Activated CD4-positive, alpha-beta T cell treated with anti-CD3 and anti-CD28 coated beads for 1 hour (primary cell): ENCODE results near the gene SMARCD3.

Experiments used
- DNase-seq: peaks from one replicate; pipeline ENCODE4 v3.0.0-alpha.2; 2020

SMARCD3 gene

GRCh38 chr7:151246851-151247580 is 1.5 kb downstream of the SMARCD3 start:
- DNase-seq, result no peak

GRCh38 chr7:151246102-151246850 is 2.2 kb downstream of the SMARCD3 start:
- DNase-seq, result no peak

DNA sequence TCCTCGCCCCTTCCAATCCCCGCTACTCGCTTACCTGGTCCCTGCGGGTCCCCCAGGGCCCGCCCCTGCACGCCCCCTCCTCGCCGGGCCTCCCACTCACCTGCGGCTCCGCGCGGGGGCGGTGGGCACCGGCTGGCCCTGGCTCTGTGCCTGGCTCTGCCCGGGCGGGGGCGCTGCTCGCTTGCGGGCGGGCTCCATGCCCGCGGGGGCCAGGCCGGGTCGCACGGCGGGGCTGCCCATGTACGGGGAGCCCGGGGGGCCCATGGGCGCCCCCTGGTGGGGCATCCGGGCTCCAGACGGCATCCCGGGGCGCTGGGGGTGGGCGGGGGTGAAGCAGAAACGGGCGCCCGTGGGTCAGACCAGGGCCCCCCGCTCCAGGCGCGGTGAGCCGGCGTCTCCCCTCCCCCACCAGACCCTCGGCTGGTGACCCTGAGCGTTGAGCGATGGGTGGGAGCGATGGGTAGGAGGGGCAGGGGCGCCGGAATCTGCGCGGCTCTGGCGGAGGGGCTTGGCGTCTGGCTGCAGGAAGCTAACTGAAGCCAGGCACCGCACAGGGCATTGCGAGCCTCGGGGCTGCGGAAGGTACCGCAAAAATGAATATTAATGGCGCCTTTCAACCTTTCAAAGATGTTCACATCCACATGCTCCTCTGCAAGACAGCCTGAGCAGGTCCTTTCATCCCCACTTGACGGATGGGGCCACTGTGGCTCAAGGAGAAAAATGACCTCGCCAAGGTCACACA is 3.0 kb downstream of the SMARCD3 start:
- peak; percentile 48 for DNase-seq

DNA sequence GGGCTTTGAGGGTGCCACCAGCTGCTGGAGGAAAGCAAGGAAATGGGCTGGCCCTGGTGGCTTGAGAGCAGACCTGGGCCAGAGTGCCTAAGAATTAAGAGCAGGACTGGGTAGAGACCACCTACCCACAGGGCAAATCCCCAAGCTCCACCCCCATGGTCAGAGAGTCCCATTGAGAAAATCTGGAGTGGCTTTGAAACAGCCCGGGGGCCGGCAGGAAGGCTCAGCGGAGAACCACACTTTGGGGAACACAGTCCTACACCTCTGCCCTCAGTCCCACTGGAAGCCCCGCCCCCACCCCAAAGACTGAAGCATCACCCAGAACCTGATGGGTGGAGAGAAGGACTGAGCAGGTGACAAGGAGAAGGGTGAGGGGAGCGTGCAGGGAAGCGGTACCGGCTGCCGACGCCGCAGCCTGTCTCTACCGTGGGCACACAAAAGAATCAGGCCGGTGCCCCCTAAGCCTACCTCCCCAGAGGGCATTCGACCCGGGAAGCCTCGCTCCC is 3.6 kb downstream of the SMARCD3 start:
- DNase-seq, result no peak

DNA sequence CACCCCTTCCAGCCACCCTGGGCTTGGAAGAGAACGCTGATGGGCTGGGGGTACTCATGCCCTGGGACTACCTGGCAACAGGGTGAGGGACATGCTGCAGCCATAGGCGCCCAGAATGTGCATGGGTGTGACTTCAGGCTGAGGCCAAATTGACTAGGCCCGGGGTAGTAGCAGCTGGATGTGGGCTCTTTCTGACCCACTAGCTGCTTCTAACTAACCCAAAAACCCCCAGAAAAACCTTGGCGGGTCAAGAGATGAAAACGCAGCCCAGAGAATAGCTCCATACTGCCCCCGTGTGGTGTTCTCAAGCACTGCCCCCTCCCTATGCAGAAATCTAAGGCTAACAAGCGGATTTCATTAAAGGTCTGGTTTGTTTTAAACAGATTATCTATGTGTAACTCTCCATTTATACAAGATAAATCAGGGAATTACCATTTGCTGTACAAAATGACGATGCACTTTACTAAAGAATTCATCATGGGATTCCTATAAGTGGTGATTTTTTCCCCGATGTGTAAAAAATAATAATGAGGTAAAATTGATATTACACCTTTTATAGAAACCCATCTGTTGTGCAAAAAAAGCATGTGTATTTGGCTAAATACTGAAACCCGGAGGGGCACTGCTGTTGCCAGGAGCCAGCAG is 4.2 kb downstream of the SMARCD3 start:
- DNase-seq, result peak; percentile 32

- DNase-seq, result no peak
Observed at GRCh38 chr7:151243408-151244195, 4.9 kb downstream of the SMARCD3 start.

DNA sequence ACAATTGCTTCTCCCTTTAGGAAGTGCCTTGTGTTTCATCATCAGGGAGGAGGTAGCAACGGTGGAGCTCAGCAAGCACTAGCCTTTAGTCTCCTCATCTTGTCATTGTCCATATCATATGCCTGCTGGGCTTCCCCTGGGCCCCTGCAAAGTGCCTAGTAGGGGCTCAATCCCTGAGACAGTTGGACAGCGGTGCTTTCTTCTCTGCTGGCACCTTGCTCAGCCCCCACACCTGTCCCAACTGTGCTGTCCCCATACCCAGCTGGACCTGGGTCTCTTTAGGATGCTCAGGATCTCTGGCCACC is 5.5 kb downstream of the SMARCD3 start:
- DNase-seq, result no peak

DNA sequence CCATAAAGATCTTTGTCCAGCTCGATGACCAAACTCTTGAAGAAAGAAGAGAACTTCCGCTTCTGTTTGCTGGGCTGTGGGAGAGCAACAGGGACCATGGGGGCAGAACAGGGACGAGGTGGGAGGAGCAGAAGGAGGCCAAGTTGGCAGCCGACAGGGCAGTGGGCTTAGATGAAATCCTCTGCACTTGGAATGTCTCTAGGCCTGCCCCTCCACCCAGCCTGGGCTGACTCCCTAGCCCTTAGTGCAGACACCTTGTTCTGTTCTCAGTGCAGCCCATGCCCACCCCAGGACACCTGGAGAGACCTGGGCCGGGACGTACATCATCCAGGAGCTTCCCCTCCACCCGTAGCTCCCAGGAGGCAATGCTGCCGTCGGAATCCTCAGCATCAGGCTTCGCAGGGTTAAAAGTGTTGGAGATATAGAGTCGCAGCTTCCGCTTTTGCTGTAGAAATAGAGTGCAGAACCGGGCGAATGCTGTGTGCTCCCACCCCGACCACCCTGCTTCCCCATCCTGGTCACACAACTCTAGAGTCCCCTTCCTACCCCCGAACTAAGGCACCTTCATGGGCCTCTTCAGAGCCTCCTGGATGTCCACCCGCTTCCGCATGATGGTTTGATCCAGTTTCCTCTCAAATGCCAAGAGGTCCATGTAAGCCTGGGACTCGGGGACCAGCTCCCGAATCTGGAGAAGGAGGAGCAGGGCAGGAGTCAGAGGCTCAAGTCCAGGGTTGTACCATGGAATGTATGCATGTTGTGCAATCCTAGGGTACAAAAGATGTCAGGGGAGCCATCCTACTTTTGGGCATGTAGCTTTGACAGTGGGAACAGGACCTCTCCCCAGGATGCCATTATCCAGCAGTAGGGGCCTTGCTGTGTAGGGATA is 6.1 kb downstream of the SMARCD3 start:
- DNase-seq, result no peak

DNA sequence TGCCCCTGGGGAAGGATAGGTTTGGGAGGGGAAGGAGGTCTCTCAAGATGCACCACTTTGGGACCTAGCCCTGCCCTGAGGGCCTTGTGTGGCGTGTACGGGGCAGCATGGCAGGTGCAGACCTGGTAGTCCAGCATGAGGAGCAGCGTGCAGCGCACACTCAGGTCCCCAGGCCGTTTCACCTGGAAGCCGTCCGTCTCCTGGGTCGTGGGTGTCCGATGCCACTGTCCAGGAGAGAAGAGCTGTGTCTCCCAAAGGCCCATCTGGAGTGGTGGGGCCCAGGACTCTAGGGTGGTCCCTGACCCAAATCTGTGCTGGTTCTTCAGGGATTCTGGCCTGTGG is 6.8 kb downstream of the SMARCD3 start:
- DNase-seq, result no peak

- no peak for DNase-seq
Observed at GRCh38 chr7:151240942-151241754, 7.3 kb downstream of the SMARCD3 start.

GRCh38 chr7:151240536-151240935 is 8.0 kb downstream of the SMARCD3 start:
- no peak for DNase-seq

DNA sequence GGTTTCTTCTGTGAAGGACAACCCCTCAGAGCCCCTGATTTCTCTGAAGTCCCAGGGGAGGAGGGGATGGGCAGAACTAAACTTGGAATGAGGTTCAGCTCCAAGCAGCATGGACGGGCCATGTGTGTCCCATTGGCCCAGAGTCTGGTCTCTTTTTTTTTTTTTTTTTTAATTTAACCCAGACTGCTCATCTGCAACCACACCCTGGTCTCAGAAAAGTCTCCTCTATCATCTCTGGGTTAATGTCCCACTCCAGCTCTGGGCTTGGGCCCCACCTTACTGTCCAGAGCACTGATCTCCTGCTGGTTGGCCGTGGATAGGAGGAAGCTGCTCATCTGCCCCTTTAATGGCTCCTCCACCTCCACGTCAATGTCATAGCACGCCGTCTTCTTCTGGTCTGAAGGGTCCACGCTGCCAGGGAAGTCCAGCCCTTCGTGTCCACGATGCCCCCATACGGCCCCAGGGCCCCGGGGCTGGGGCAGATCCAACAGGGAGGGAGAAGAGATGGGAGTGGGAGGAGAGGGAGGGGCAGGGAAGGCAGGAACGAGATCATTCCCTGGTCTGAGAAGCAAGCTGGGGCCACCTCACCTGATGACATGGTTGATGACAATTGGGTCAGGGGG is 8.5 kb downstream of the SMARCD3 start:
- no peak for DNase-seq

DNA sequence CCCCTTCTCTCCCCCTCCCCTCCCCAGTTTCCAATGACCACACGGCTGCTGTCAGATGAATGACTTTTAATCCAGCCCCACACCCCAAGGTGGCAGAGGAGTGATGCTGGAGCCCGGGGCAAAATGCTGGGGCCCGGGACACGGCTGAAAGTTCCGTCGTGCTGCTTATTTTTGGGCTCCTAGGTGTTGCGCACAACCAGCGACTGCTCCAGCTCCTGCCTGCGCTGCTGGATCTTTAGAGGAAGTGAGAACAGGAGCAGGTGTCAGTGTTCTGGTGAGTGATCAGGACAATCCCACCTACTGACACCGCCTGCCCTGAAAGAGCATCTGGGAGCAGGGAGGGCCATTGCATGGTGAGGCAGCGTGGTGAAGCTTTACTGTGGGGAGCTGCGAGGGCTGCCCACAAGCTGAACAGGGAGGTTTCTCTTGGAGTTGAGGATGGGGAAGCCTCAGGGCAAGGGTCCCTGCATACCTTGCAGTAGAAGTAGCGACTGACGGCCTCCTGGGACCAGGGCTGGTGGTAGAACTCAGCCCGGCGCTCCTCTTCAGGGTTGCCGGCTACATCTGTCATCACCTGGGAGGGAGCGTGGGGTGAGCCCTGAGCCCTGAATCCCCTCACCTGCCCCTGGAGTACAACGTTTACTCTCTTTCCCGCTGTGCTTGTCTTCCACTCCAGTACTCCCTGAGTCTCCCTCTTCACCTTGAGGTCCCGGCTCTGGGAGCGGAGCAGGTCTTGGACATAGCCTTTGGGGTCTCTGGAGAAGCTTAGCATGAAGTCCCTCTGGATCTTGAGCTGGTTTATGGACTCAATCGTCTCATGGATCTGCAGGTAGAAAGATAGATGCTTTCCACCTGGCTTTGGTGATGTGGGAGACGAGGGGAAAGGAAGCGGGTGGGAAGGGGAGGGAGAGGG is 9.3 kb downstream of the SMARCD3 start:
- DNase-seq, result no peak

DNA sequence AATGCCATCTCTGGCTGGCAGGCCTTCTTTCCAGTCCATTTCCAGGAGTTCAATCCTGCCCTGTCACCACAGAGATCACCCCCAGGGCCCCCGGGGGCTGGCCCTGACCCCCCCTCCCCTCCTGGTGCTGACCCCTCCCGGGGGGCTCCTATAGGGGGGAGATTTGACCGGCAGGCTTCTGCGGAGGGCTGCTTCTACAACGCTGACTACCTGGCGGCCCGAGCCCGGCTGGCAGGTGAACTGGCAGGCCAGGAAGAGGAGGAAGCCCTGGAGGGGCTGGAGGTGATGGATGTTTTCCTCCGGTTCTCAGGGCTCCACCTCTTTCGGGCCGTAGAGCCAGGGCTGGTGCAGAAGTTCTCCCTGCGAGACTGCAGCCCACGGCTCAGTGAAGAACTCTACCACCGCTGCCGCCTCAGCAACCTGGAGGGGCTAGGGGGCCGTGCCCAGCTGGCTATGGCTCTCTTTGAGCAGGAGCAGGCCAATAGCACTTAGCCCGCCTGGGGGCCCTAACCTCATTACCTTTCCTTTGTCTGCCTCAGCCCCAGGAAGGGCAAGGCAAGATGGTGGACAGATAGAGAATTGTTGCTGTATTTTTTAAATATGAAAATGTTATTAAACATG is 10.2 kb downstream of the SMARCD3 start:
- no peak for DNase-seq

GRCh38 chr7:151237244-151238189 is 11.0 kb downstream of the SMARCD3 start:
- no peak for DNase-seq

GRCh38 chr7:151236406-151236805 is 12.1 kb downstream of the SMARCD3 start:
- no peak for DNase-seq

- DNase-seq, result no peak
Observed at GRCh38 chr7:151235091-151235787, 13.3 kb downstream of the SMARCD3 start.
